K562 (cell line): ENCODE measurements around the gene SLC5A10. TPM values are rescaled to one million over a fixed set of nuclear protein-coding genes. Genes with fewer than 3 reads are reported as not detected.

Experiments used
- ATAC-seq: fragments of 200-7000 bp; cut with Tn5 transposase; 3 replicates; pipeline ENCODE4 v1.9.1; 2020; ENCODE audit warnings: moderate library complexity
- BruUV-seq: library from RNA; stranded (reverse); fragments of 400-500 nt; replicated peaks from 2 replicates; lab custom pipeline; 2021; lab: Mats Ljungman, UMichigan
- CTCF ChIA-PET: fragments of 300-600 bp; formaldehyde crosslinking; extraction: SDS; loops from one replicate; lab custom pipeline; 2021; ENCODE audit warnings: low intra/inter-chr PET ratio; lab: Yijun Ruan, JAX
- POLR2A ChIA-PET: fragments of 300-600, 350-650 bp; sonication (Branson Sonifier 250); formaldehyde crosslinking; extraction: SDS; loops from one replicate; lab custom pipeline; 2021; ENCODE audit warnings: antibody characterized with exemption, inconsistent platforms; lab: Yijun Ruan, JAX
- DNase-seq, 4 experiments: peaks; one replicate each; pipeline versions ENCODE4 v3.0.0 to v3.0.0-alpha.2; 2011 to 2018; ENCODE audit warnings: low spot score in 3 of 4, mixed read lengths in 3 of 4; ENCODE audit errors: extremely low read depth in 1 of 4
- FAIRE-seq: peaks from 2 replicates; lab custom pipeline; 2011; peaks lifted over from hg19 to GRCh38; lab: Jason Lieb, UNC
- H2AFZ ChIP-seq: 2 replicates; pipeline ENCODE4 v1.6.0; 2011; ENCODE audit warnings: low read depth, low read length, control low read depth, inconsistent platforms
- H3K27ac ChIP-seq: fragments of 200-600 bp; 3 replicates; pipeline ENCODE4 v1.8.0; 2011; ENCODE audit warnings: low read depth, mild to moderate bottlenecking, control low read depth, inconsistent platforms, low read length, moderate library complexity, mixed read lengths; ENCODE audit errors: extremely low read depth
- H3K27me3 ChIP-seq, 2 experiments: fragments of 300-600 bp in 1 of 2; 2 replicates in 1 of 2; 3 replicates in 1 of 2; pipeline versions ENCODE4 v1.6.0 to v1.8.0; 2011; ENCODE audit warnings: inconsistent platforms in 2 of 2, low read length in 2 of 2, mild to moderate bottlenecking in 1 of 2, mixed read lengths in 1 of 2, moderate library complexity in 1 of 2; ENCODE audit not compliant: control insufficient read depth in 2 of 2, insufficient read depth in 2 of 2
- H3K36me3 ChIP-seq: fragments of 300-600 bp; 3 replicates; pipeline ENCODE4 v1.8.0; 2011; ENCODE audit warnings: mild to moderate bottlenecking, low read length, inconsistent platforms; ENCODE audit not compliant: control insufficient read depth, insufficient read depth
- H3K4me1 ChIP-seq, 2 experiments: fragments of 200-600 bp in 1 of 2; replicated peaks in 1 of 2; 2 replicates in 1 of 2; 3 replicates in 1 of 2; pipeline versions ENCODE4 v1.5.1 to v1.8.0; 2011; ENCODE audit warnings: inconsistent platforms in 2 of 2, low read length in 2 of 2, mild to moderate bottlenecking in 1 of 2, mixed read lengths in 1 of 2, moderate library complexity in 1 of 2; ENCODE audit not compliant: control insufficient read depth in 2 of 2, insufficient read depth in 2 of 2
- H3K4me2 ChIP-seq: 2 replicates; pipeline ENCODE4 v1.6.1; 2011; ENCODE audit warnings: low read length, control low read depth, inconsistent platforms, mixed read lengths; ENCODE audit not compliant: insufficient read depth
- H3K4me3 ChIP-seq: fragments of 200-600 bp; sonication (generic), shearing (Covaris generic); 2 replicates; pipeline ENCODE4 v1.5.1; 2016; ENCODE audit warnings: control low read depth, inconsistent platforms
- H3K79me2 ChIP-seq: fragments of 200-600 bp; 3 replicates; pipeline ENCODE4 v1.8.0; 2011; ENCODE audit warnings: low read length, inconsistent platforms; ENCODE audit not compliant: control insufficient read depth, insufficient read depth
- H3K9ac ChIP-seq, 2 experiments: 2 replicates each; pipeline versions ENCODE4 v1.6.0 to v1.6.1; 2011; ENCODE audit warnings: low read depth in 2 of 2, low read length in 2 of 2, control low read depth in 1 of 2, inconsistent platforms in 1 of 2, mild to moderate bottlenecking in 1 of 2, mixed read lengths in 1 of 2; ENCODE audit not compliant: insufficient read depth in 1 of 2
- H3K9me1 ChIP-seq: one replicate; pipeline ENCODE4 v1.6.0; 2011; ENCODE audit warnings: inconsistent platforms, mild to moderate bottlenecking, low read length, moderate library complexity; ENCODE audit not compliant: control insufficient read depth, insufficient read depth
- H3K9me3 ChIP-seq: replicated peaks from 2 replicates; pipeline ENCODE4 v1.5.1; 2011; ENCODE audit warnings: low read depth, low read length, inconsistent platforms; ENCODE audit not compliant: control insufficient read depth, insufficient read depth
- H4K20me1 ChIP-seq: replicated peaks from 2 replicates; pipeline ENCODE4 v1.6.1; 2011; ENCODE audit warnings: low read length, inconsistent platforms, mixed read lengths; ENCODE audit not compliant: control insufficient read depth, insufficient read depth
- NKRF ChIP-seq: fragments of 450-650 bp; IDR thresholded peaks from 2 replicates; pipeline ENCODE4 v1.6.1; 2016; ENCODE audit warnings: borderline replicate concordance
- RBFOX2 ChIP-seq: fragments of 200-400 bp; formaldehyde crosslinking; IDR thresholded peaks from 2 replicates; pipeline ENCODE4 v1.6.1; 2017; ENCODE audit warnings: low read depth, mild to moderate bottlenecking, low read length, moderate library complexity
- VEZF1 ChIP-seq: fragments of 200-800 bp; sonication (Bioruptor generic); IDR thresholded peaks from 2 replicates; pipeline ENCODE4 v1.6.1; 2017; ENCODE audit warnings: missing genetic modification characterization, missing compliant biosample characterization
- ZBED1 ChIP-seq: IDR thresholded peaks from 2 replicates; pipeline ENCODE4 v1.6.1; 2014
- ZBTB7A ChIP-seq: IDR thresholded peaks from 2 replicates; pipeline ENCODE4 v1.6.1; 2011; ENCODE audit warnings: low read depth, mild to moderate bottlenecking, low read length, moderate library complexity, borderline replicate concordance; ENCODE audit not compliant: control insufficient read depth
- ZNF561 ChIP-seq: fragments of 450-650 bp; formaldehyde crosslinking; conservative IDR thresholded peaks from 2 replicates; pipeline ENCODE4 v1.4.0; 2020; ENCODE audit warnings: mild to moderate bottlenecking, moderate library complexity
- ZNF766 ChIP-seq: fragments of 200-800 bp; sonication (Bioruptor generic); conservative IDR thresholded peaks from 2 replicates; pipeline ENCODE4 v1.6.1; 2016; ENCODE audit warnings: missing genetic modification characterization, missing compliant biosample characterization
- WGBS: fragments of 100-300 bp; shearing (Covaris generic); methylation state at CpG from one replicate; pipeline ENCODE4 v1.1.6; 2016; ENCODE audit warnings: low coverage, mixed read lengths; ENCODE audit not compliant: insufficient coverage; ENCODE audit errors: missing lambda C conversion rate; 5-methylcytosine and 5-hydroxymethylcytosine counted together
- in situ Hi-C: fragments of 300-500 bp; cut with MboI; formaldehyde crosslinking; loops from 4 replicates; pipeline ENCODE4 v1.15.0; 2018; ENCODE audit warnings: inconsistent platforms, mixed read lengths
- intact Hi-C: fragments of 100-400 bp; cut with micrococcal nuclease; formaldehyde crosslinking; loops from 2 replicates; pipeline ENCODE4 v1.14.2; 2022
- polyA plus RNA-seq, 8 experiments: library from polyadenylated mRNA; depleted of rRNA in 4 of 8; stranded (reverse) in 5 of 8; unstranded in 3 of 8; fragments of >200 nt; fragmentation: Nextera tagmentation in 2 of 8; fragmentation: Illumina TruSeq in 1 of 8; extraction: Ambion mirVana in 2 of 8; extraction: Trizol in 1 of 8; gene quantifications; 2 replicates each; pipeline versions ENCODE4 v1.2.1 to v1.2.3, GENCODE V29; 2011 to 2014; ENCODE audit warnings: inconsistent platforms in 1 of 8, missing spikeins in 1 of 8
- total RNA-seq, 7 experiments: library from RNA; depleted of rRNA in 6 of 7; stranded (reverse); fragments of >200 nt in 6 of 7; fragmentation: Illumina TruSeq in 2 of 7; extraction: Trizol in 2 of 7; gene quantifications; 2 replicates each; pipeline versions ENCODE4 v1.2.1 to v1.2.3, GENCODE V29; 2011 to 2021; ENCODE audit warnings: low replicate concordance in 1 of 7

The SLC5A10 gene
- total and polyA plus RNA-seq, 9 of the 15 experiments (the other 6 are each of a cell fraction or from before 2014, with no cell fraction given): 0.03 to 0.09 (median 0.03) TPM; not detected in 5

- 0 out of 2 replicates have a peak, but pooled peaks have one; percentile 24 for TF ChIP-seq VEZF1 (CRISPR knock-in tag)
Measured at GRCh38 chr17:19000531-19001325, 48.8 kb downstream of the SLC5A10 start (continued).

- 61% methylated on average over 6 of the region's 7 CpGs for WGBS
- Histone ChIP-seq H4K20me1 (peaks cover 28% of the 10 kb centered on the region), H3K9me3 (no peaks in the 10 kb centered on the region), H3K4me2 (no peak overlapping the region), H3K4me1 (peaks cover 32 to 65% of the 10 kb centered on the region in 2 experiments)
- BruUV-seq: no TSS peak
- in situ Hi-C loops: no loop called here
- DNase-seq: no peak
- TF ChIP-seq ZNF766 (CRISPR knock-in tag) (no peak), ZNF561 (CRISPR knock-in tag) (no peak), ZBED1 (no peak), NKRF (no peak), ZBTB7A (no peak), RBFOX2 (peak; percentile 28; the same call in 1 of the 2 replicates)
- TF ChIP-seq, all 486 proteins: peak for 1
- intact Hi-C loops: no loop called here
- ATAC-seq (no peak), FAIRE-seq (no peak)
- Histone ChIP-seq H3K27me3 (no peaks in the 10 kb centered on the region), H3K79me2 (peaks cover 13% of the 10 kb centered on the region; the same call in 2 of the 3 replicates), H3K36me3 (peaks cover 29% of the 10 kb centered on the region; the same call in 2 of the 3 replicates), H3K4me3 (no peak overlapping the region), H3K27ac (no peak overlapping the region), H3K9me1 (peaks cover 3% of the 10 kb centered on the region), H2AFZ (no peak overlapping the region), H3K9ac (peak overlapping the region in 1 of 2 experiments; percentile 20; a peak in 2 of 4 replicates)
- ChIA-PET POLR2A (no interaction called here), CTCF (no interaction called here)
Measured at GRCh38 chr17:19001907-19002590, 50.1 kb downstream of the SLC5A10 start.
